Activated CD4-positive, alpha-beta T cell treated with anti-CD3 and anti-CD28 coated beads, Interleukin-2, amount 50 U/mL, for 1 hour (primary cell): ENCODE results near the gene SEC22A.
A peak's percentile ranks its signal among the peaks of the same experiment; 100 is the strongest.
"Not testable (repeated sequence)": the region's sequence is repeated elsewhere in the genome, so short reads cannot be mapped to it uniquely, and the experiment has no call there.

Experiments used
- DNase-seq: peaks from one replicate; pipeline ENCODE4 v3.0.0-alpha.2; 2020

SEC22A gene

GRCh38 chr3:123186695-123187094 lies 15.0 kb upstream of the SEC22A start:
- no peak for DNase-seq

DNA sequence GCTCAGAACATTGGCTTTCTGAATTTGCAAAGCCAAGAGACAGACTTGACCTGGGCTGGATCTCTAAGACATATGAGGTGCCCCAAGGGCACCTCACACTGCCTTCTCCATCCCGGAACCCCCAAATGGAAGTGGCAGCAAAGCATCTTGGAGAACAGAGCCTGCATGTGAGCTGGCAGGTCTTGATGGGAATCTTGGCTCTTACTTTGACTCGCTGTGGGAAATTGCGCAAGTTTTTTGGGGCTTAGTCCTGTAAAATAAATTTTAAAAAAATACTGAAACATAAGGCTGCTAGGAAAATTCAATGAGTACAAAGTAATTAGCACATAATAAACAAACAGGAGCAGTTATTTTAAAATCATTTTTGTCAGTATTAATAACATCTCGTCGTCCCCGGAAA lies 13.7 kb upstream of the SEC22A start:
- no peak for DNase-seq

DNA sequence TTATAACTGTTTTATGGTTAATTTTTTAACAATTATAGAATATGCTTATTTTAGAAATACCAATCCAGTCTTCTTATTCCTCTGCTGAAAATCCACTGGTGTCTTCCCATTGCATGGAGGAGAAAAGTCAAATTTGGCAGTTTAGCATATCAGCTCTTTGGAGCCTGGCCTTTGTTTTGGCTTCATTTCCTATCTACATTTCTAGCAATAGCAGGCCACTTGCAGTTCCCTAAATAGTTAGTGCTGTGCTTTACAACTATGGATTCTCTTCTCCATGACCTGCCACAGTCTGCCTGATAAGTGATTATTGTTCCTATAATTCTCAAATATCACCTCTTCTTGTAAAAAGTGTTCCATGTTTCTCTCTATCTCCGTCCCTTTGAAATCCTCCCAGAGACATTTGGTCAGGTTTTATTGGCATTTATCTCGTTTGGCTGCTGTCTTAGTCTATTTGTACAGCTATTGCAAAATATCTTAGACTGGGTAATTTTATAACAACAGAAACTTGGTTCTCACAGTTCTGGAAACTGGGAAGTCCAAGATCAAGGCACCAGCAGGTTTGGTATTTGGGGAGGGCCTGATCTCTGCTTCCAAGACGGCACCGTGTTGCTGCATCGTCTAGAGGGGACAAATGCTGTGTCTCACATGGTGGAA lies 8.2 kb upstream of the SEC22A start:
- DNase-seq = no peak

DNA sequence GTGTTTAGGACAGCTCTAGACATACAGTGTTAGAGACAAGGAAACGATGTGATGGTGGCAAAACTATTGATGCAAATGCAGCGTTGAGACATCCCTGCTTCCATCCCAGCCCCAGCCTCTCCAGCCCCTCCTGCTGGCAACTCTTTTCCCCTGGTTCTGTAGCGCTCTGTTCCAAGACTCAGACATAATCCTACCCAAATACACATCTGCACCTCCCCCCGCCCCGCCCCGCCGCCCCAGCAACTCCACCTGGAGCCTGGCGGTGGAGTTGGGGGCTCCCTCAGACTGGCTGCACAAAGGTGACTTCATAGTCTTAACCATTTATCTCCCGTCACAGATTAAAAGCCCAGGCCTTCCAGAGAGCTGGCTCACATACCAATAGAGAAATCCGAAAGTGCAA lies 7.2 kb upstream of the SEC22A start:
- DNase-seq = no peak

DNA sequence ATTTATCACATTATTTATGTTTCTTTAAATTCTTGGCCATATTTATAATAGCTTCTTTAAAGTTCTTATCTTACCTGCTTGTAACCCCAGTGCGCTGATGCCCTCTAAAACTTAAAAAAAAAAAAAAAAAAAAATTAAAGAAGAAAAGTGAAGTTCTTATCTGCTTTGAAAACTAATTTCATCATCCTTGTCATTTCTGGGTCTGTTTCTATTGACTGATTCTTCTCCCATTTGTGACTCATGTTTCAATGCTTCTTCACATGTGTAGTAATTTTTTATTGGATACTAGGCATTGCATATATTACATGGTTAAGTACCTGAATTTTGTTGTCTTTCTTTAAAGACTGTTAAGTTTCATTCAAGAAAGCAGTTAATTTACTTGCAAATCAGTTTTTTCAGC lies 3.4 kb upstream of the SEC22A start:
- no peak for DNase-seq

DNA sequence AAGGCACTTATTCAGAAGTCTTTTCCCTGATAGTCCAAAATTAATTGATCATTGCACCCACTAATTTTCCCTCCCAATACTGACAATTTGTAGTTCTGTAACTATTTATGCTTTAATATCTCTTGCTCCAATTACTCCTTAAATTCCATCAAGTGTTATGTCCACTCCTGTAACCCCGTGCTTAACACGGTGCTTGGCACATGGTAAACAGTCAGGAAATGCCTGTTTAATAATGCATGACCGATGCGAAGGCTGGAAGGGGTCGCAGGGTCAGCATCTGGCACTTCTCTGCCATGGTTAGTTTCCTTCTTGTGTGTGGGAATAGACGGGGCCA lies 553 bp upstream of the SEC22A start:
- no peak for DNase-seq

- no peak for DNase-seq
Observed at GRCh38 chr3:123202451-123202850, 708 bp downstream of the SEC22A start.

GRCh38 chr3:123218990-123219389 lies 17.2 kb downstream of the SEC22A start:
- no peak for DNase-seq

- DNase-seq = not testable (repeated sequence)
Observed at GRCh38 chr3:123221369-123221768, 19.6 kb downstream of the SEC22A start.

GRCh38 chr3:123225016-123225415 lies 23.3 kb downstream of the SEC22A start:
- no peak for DNase-seq

- no peak for DNase-seq
Observed at GRCh38 chr3:123226549-123226948, 24.8 kb downstream of the SEC22A start.

GRCh38 chr3:123229145-123229544 lies 27.4 kb downstream of the SEC22A start:
- DNase-seq = no peak

GRCh38 chr3:123236902-123237301 lies 35.2 kb downstream of the SEC22A start:
- DNase-seq = no peak

GRCh38 chr3:123239186-123239585 lies 37.4 kb downstream of the SEC22A start:
- DNase-seq = not testable (repeated sequence)

DNA sequence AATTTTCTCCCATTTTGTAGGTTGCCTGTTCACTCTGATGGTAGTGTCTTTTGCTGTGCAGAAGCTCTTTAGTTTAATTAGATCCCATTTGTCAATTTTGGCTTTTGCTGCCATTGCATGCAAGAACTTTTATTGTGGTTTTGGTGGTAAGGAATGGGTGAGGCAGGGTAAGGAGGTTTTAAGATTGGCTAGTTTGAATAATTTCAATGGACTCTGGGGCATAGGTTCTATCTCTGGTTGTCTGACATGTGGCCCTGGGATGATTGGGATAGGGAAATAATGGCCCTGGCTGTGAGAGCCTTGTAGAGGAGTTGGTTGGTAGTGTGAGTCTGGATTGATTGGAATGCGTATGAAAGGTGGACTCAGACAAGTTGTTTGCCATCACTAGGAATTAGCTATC lies 38.0 kb downstream of the SEC22A start:
- DNase-seq = no peak

DNA sequence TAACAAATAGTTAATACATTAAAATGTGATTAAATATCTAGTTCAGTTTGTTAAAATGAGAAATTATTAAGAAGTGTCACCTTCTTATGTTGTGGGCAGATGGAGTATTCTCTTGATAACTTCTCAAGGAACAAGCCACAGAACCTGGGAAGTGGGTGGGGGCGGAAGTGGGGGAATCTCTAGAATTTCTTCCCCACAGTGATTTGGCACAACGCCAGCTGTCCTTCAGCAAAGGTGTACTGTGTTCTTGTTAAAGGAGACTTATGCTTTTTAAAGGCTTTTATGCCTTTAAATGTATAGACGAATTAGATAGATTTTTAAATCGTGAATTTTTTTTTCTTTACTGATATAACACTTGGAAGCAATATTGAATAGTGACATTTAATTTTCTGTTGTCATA lies 42.4 kb downstream of the SEC22A start:
- DNase-seq = peak; percentile 20

DNA sequence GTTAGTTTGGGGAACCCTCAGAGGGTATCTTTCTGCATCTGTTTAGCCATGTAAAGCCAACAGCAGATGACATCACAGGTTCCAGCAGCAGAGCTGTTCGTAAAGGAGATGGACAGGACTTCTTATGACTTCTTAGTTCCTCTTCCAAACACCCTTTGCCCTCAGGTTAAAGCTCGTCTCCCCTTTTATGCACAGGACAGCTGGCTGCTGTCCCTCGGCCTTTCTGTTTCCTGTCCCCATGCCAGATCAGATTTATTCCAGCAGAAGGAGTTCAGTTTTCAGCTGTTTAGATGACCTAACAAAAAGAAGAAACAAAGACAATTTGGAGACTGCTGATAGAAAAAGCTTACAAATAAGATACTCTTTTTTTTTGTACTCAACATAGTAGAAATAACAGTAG lies 45.1 kb downstream of the SEC22A start:
- DNase-seq = no peak

DNA sequence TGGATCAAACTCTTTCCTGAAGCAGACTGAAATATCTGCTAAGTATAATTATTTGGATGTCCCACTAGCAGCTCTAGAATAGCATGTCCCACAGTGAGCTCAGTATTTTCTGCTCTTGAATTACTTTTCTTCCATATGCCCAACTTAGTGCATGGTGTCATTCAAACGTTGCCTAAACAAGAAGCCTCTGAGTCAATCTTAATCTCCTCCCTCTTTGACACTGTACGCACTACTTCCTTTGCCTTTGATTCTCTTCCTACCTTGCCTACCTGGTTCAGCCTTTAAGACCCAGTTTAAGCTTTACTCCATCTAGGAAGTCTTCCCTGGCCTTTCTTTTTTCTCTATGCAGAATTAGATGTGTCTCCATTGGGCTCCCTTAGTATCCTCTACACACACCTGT lies 54.5 kb downstream of the SEC22A start:
- DNase-seq = no peak

DNA sequence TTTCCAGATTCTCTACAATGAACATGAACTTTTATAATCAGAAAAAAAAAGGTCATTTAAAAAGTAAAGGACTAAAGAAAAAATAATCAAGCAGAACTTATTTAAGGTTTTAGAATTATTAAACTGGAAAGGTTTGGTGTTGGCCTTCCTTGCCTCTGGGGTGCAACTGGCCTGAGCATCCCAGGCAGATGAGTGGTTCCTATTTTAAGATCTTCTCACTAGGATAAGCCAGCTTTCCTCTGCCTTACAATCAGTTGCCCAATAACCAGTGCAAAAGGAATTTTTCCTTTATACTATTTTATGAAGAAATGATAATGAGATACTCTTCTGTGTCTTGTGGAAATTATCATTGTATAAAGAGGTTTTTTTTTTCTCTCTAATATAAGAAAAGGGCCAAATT lies 56.6 kb downstream of the SEC22A start:
- DNase-seq = no peak

DNA sequence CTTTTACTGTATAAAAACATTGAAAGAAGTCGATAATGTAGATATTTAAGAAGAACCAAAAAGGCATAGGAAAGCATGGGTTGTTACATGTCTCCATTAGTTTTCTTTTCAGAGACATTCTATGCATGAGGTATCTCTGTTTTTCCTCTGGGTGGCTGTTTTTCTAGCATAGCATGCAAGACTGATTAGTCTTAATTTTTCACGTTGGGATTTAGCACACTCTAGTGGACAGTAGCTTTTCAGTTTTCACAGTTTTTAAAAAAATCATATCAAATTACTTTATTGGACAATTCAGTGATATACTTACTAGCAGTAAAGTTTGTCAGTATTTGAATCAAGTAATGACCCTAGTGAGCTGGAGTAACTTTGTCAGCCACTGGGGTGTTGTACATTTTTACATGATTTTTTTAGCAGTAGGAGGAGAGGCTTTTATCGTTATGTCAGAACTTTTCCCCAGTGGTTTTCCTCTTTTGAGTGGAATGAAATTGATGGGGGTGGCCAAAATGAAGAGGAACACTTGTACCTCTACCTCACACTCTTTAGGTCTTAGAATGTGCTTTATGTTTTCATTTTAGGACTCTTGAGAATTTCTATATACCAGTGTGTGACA lies 57.2 kb downstream of the SEC22A start:
- DNase-seq = no peak

GRCh38 chr3:123261666-123262065 lies 59.9 kb downstream of the SEC22A start:
- no peak for DNase-seq

- no peak for DNase-seq
Observed at GRCh38 chr3:123262226-123262625, 60.5 kb downstream of the SEC22A start.

GRCh38 chr3:123262868-123263267 lies 61.1 kb downstream of the SEC22A start:
- DNase-seq = no peak

- DNase-seq = no peak
Observed at GRCh38 chr3:123263941-123264340, 62.2 kb downstream of the SEC22A start.

DNA sequence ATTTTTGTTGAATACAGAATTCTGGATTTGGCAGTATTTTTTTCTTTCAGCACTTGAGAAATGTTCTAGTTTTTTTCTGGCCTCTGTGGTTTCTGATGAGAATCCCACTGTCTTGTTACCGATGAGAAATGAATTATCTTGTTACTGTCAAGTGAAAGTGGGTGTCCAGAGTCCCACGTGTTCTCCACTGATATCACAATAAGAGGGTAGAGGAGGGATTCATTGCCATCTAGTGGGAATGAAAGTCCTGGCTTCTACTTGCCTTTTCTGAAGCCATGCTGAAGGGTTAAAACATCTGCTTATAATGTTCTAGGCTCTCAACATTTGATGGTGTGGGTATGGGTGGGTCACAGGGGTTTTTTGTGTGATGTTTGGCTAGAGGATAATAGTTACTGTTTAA lies 66.1 kb downstream of the SEC22A start:
- DNase-seq = no peak
